A172 (cell line): ENCODE data around the gene VPS18. TPM values are rescaled to one million over a fixed set of nuclear protein-coding genes. Genes with fewer than 3 reads are reported as not detected.

ENCODE experiments used
- DNase-seq: peaks from one replicate; pipeline ENCODE4 v3.0.0-alpha.2; 2015; ENCODE audit warnings: low spot score
- total RNA-seq: library from RNA; depleted of rRNA; stranded (reverse); fragments of >200 nt; shearing (Covaris generic); gene quantifications from 2 replicates; pipeline ENCODE4 v1.2.3, GENCODE V29; 2014

The VPS18 gene
- total RNA-seq, 1 experiment from 2014 or later = 41.7 TPM

DNA sequence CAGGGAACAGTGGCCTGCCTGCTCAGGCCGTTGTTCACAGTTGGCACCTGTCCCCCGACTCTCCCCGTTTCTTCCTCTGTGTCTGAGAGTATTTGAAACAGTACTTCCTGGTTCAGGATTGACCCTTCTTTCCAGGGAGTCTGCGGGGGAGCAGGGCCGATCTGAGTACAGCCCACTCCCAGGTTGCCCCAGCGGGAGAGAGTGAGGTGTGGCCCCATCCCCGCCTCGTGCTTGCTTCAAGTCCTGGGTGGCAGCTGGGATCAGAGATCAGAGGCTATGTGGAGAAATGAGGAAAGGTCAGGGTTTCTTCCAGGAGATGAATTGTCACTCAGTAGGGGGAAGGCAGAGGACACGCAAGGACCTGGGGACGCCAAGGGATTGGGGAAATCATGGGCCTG lies 28.4 kb downstream of the VPS18 start:
- no peak for DNase-seq

DNA sequence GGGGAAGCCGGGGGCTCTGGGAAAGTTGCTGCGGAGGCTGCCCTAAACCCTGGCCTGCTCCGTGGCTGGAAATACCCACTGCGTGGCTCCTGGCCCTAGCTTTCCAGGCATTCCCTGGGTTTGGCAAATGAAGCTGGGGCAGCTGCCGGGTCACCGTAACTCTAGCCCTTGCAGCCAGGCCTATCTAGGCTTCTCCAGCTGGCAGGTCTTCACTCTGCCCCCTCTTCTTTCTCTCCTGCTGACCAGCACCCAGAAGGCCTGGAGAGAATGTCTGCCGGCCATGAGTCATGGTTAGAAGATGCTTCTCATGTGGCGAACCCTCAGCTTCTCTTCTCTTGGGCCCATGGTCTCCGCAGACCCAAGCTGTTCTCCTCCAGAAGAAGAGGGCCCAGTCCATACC lies 29.3 kb downstream of the VPS18 start:
- no peak for DNase-seq

DNA sequence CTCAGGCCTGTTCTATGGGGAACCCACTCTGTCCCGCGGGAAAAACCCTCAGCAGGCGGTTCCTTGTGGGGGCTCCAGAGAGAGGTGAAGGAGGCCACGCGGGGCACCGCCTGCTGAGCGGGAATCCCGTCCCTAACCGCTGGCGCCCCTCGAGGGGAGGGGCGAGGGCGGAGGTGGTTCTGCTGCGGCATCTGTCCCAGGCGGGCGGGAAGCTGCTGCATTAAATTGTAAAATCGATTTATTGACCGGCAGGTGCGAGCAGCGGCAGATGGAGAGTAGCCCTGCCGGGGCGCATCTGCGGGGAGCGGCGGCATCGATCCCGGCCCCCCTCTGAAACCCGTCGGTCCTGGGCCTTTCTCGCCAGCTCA lies 31.2 kb downstream of the VPS18 start:
- DNase-seq = no peak

DNA sequence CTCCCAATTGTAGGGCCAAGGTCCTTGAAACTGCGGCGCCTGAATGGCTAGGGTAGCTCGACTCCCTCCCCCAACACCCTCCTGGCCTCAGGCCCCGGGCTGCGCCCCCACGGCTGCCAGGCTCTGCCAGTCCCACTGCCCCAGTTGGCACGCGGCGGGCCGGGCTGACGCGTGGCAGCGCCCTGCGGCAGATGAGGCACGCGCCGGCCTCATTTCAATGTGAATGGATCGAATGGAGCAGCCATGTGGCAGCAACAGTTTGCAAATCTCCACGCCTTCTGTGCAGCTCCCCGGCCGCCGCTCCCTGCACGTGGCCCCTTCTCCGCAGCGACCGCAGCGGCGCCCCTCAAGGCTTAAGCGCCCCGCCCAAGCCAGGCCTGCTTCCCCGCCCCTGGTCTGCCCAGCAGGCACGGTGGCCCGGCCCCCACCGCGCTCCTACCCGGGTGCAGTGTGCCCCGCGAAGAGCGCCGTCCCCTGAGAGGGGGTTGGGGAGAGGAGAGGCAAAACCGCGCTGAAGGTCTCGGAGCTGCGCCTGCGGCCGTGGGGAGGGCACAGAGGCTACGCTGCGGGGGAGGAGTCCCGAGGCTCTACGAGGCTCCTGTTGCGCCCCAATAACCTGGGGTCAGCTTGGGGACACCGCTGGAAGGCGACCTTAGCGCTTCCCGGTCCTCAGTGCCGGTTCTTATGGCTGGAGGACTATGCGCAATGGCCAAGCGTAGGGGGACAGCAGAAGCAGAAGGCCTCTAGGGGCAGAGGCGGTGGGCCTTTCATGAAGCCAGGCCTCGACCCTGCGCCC lies 31.8 kb downstream of the VPS18 start:
- no peak for DNase-seq

DNA sequence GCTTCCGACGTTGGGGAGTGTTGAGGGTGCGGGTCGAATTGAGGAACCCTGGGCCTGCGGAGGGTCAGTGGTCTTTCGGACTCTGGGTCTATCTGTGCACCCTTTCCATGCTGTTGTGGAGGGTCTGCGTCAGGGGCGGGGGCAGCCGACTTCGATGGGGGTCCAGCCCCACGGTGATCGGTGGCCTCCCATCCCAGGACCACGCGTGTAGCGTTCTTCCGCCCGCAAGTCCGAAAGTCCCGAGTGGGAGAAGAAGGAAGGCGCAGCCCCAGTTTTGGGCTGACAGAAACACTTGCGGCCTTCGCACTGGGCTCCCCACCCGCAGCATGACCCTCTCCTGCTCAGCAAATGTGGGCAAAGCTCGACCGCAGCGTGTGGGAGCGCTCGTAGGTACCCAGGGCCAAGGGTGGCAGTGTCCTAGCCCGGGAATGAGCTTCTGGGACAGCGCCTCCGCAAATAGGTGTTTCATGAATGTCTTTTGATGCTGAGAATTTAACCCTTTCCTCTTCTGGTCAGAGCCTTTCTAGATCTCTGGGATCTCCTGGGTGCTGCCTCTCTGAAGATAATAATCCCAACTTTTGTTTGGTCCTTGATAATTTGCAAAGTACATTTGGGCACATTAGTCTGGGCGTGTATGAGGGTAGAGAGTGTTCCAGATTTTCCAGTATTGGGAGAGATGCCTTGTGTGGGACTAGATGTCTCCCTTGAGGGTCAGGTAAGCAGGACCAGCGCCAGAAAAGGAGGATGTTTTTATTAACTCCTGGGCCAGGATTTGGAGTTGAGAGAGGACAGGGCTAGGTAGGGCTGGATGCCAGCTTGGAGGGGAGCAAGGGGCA lies 32.6 kb downstream of the VPS18 start:
- DNase-seq = no peak

DNA sequence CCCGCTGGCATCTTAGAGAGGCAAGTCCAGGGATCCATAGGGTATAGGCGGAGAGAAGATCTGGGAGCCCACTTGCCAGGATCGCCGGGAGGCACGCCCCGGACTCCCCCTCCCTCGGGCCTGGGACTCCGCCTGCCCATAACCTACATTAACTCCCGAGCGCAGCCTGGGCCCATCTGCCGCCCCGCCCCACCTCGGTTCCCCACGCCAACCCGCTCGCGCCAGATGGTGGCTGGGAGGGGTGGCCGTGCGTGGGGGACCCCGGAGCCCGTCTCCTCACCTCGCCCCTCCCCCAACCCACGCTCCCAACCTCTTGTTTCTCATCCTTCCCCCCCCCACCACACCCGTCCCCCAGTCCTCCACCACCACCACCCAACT lies 33.2 kb downstream of the VPS18 start:
- no peak for DNase-seq

DNA sequence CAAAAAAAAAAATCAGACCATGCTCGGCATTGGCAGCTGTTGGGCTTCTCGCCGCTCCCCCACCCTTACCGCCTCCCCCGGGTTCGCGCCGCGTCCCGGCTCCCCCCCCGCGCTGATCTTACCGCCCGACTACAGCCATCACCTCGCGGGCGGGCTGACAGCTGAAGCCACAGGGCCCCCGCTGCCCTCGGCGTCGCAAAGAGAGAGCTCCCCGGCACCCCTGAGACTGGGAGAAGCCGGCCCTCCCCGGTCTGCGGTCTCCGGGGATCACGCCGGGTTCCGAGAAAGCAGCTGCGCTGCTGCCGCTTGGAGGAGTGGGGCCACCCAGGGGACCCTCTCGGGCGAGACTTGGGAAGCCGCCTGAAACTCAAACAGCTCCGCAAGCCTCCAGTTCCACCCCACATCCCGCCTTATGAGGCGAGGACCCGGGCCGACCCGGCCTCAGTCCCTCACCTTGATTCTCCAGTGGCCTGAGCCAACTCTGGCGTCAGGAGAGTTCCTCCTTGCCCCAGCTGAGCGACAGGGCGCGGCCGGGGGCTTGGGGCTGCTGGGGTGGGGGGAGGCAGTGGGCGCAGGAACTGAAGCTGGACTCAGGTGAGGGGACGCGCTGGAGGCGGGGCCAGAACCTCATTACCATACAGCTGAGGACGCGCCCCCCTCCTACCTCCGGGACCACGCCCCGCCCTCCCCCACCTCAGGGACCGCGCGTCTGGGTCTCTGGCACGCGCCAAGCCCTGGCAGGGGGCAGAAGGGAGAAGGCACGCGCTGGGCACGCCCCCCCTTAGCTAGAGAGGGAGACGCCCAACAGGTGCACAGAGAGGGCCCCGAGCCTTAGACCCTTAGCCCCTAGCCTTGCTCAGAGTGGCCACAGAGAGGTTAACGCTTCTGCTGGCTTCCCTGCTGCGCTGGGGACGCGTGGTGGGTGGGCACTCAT lies 33.9 kb downstream of the VPS18 start:
- no peak for DNase-seq

DNA sequence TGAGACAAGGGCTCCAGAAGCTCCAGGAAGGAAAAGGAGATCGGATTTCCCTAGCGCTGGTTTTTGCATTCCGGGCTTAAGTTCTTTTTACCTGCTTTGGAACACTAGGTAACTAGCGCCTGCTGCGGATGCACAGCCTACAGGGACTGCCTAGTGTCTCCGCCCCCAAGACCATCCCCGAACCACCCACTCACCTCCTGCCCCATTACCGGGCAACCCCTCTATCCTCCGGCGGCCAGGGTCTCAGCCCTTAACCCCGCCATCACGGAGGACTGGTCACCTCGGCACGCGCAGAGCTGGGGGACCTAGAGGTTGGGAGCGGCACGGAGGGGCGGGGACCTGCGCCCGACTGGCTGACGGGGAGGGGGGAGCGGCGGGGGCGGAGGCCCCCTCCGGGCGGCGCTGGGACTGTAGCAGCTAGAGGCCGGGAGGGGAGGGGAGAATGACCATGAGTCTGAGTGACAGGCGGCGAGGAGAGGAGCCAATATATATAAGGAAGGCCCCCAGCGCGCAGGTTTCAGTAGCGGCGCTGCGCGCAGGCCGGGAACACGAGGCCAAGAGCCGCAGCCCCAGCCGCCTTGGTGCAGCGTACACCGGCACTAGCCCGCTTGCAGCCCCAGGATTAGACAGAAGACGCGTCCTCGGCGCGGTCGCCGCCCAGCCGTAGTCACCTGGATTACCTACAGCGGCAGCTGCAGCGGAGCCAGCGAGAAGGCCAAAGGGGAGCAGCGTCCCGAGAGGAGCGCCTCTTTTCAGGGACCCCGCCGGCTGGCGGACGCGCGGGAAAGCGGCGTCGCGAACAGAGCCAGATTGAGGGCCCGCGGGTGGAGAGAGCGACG lies 34.8 kb downstream of the VPS18 start, which contains the start of gene DLL4:
Gene DLL4, plus strand, starts transcription at position 520 of the 839 bp plus-strand sequence. CDS start 329 bp downstream, outside the sequence.
- peak; percentile 52 for DNase-seq

DNA sequence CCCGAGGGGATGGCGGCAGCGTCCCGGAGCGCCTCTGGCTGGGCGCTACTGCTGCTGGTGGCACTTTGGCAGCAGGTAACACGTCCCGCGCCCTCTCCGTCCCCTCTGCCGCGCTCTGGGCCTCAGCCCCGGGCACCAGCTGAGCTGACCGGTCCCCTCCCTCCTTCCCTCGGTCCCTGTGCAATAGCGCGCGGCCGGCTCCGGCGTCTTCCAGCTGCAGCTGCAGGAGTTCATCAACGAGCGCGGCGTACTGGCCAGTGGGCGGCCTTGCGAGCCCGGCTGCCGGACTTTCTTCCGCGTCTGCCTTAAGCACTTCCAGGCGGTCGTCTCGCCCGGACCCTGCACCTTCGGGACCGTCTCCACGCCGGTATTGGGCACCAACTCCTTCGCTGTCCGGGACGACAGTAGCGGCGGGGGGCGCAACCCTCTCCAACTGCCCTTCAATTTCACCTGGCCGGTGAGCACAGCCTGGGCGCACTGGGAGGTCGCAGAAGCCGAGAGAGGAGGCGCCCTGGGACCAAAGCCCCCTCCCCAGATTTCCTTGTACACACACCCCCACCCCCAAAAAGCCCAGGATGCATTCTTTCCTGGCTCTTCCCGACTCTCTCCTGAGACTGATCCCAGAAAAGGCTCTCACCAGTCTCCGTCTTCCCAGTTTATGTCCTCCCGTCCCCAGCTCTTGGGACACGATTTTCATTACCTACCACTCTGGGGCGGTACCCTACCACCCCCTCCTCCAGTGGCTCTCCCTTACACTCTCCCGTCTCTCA lies 35.6 kb downstream of the VPS18 start:
- no peak for DNase-seq

DNA sequence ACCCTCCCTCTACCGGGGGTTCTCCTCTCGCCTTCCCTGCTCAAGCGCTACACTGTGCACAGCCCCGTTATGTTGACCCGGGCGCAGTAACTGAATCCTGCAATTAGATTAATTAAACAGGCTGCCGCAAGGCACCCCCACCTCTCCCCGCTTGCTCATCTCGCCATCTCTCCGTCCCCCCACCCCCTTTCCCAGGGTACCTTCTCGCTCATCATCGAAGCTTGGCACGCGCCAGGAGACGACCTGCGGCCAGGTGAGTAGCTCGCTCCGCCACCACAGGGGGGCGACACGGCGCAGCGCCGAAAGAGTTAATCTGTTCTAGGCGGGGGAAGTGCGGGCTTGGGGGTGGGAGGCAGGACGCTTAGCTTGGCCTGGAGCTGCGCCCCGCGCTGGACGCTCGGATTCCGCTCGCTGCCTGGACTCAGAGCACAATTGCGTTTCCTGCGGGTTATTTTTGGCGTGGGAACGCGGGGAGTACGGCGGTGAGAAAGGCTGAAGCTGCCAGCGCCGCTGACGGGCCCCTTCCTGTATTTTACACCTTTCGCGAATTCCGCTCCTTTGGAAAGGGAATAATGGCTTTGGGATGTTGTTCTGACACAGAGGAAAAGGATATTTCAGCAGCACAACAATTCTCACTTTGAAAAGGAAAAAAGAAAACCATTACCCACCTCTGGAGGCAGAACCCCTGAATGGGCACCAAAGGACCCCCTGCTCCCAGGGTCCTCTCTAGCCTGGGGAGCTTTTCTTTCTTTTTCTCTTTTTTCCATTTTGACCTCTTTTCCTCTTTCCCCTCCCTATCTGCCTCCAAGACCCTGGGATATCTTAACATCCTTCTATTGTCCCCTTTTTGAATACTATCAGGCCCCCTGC lies 36.4 kb downstream of the VPS18 start:
- no peak for DNase-seq

DNA sequence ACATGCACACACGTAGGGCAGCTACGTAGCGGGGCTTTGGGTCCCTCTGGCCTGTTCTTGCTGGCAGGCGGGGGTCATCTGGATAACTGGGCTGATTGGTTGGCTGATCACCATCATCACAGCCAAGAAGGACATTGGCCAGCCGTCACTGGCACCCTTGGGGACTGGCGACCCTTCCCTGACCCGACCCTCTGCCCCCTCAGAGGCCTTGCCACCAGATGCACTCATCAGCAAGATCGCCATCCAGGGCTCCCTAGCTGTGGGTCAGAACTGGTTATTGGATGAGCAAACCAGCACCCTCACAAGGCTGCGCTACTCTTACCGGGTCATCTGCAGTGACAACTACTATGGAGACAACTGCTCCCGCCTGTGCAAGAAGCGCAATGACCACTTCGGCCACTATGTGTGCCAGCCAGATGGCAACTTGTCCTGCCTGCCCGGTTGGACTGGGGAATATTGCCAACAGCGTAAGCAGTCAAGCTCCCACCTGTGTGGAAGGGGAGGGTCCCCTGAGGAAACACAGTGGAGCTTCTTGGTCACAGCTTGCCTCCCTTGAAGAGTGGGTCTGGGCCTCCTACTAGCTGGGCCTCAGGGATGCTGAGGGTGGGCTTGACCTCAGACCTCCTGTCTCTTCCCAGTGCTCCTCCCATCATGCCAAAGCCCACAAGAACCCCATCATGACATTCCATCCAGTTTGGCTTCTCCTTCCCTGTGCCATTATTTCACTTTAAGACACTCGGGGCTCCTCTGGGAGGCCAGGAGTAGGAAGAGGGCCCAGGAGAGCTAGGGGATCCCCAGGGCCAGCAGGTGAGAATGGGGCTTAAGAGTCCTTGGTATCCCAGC lies 37.3 kb downstream of the VPS18 start:
- no peak for DNase-seq

DNA sequence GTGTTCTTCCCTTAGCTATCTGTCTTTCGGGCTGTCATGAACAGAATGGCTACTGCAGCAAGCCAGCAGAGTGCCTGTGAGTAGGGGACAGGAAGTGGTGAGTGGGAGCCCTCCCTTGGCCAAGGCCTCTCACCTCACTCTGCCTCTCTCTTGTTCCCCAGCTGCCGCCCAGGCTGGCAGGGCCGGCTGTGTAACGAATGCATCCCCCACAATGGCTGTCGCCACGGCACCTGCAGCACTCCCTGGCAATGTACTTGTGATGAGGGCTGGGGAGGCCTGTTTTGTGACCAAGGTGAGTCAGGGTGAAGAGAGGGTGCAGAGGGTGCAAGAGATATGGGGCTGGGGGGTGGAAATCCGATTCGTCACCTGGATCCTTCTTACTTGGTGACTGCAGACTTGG lies 37.9 kb downstream of the VPS18 start:
- no peak for DNase-seq

DNA sequence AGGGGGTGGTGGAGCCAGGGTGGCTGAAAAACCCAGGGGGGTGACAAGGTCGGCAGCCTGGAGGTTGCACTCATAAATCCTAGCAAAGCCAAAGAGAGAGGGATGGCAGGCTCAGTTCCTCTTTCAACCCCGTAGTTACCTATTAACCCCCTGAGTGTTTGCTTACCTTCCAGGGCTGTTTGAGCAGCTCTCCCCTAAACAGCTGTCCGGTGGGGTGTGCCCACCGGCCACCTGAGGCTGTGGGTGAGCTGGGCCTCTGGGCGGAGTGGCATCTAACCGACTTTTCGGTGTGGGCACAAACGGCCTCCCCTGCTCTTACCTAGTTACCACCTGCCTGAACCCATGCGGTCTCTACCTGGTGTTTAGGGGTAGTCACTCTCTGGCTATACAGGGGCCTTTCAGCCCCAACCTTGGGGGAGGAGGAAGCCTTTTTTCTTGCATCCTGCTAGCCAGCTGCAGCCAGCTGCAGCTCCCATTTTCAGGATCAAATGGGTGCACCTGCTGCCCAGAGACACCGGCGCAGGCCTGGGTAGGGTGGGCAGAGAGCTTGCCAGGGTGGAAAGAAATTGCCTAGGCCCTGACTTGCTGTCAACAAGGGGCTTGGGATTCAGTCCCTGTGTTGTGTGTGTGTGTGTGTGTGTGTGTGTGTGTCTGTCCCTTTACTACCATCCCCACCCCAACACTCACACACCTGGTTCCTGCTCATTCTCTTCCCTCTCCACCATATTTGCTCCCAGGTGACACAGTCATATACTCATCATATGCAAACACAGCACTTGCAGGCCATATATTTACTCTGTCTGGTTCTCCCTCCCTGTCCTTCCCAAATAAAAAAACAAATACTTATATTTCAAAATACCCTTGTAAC lies 38.6 kb downstream of the VPS18 start:
- DNase-seq = no peak

DNA sequence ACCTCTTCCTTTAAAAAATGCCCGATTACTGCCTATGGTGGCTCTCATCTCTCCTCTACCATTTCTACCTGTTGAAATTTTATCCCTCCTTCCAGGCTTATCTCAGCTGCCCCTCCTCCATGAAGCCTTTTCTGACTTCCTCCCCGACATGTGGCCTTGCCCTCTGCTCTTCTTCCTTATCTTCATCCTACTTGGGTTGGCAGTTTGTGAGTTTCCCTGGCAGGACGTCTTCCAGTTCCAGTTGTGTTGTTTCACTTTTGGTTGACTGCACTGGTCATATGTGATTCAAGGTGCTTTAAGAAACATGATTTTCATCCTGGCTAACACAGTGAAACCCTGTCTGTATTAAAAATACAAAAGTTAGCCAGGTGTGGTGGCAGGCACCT lies 39.3 kb downstream of the VPS18 start:
- DNase-seq = no peak

DNA sequence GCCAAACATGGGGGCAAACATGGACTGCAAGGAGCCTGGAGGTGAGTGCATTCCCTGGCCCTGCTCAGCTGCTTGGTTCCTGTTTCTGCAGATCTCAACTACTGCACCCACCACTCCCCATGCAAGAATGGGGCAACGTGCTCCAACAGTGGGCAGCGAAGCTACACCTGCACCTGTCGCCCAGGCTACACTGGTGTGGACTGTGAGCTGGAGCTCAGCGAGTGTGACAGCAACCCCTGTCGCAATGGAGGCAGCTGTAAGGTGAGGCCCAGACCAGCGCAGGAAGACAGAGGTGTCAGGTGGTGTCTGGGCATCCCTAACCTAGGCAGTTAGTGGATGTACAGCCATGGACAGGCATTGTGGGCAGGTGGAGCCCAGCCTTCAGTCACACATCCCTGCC lies 40.2 kb downstream of the VPS18 start:
- no peak for DNase-seq

DNA sequence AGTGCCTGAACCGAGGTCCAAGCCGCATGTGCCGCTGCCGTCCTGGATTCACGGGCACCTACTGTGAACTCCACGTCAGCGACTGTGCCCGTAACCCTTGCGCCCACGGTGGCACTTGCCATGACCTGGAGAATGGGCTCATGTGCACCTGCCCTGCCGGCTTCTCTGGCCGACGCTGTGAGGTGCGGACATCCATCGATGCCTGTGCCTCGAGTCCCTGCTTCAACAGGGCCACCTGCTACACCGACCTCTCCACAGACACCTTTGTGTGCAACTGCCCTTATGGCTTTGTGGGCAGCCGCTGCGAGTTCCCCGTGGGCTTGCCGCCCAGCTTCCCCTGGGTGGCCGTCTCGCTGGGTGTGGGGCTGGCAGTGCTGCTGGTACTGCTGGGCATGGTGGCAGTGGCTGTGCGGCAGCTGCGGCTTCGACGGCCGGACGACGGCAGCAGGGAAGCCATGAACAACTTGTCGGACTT lies 42.0 kb downstream of the VPS18 start:
- DNase-seq = no peak
